Stimulated activated CD8-positive, alpha-beta memory T cell treated with anti-CD3 and anti-CD28 coated beads, Interleukin-7, amount 100 ng/mL, for 4 hours (primary cell): Measurements from ENCODE around the gene GNL2.
A peak's percentile ranks its signal among the peaks of the same experiment; 100 is the strongest.
"Not testable (repeated sequence)": the region's sequence is repeated elsewhere in the genome, so short reads cannot be mapped to it uniquely, and the experiment has no call there.

Experiments
- DNase-seq, 2 donors: peaks; one replicate each; pipeline ENCODE4 v3.0.0-alpha.2; 2020; ENCODE audit warnings: low read depth in 2 of 2

GNL2 gene

GRCh38 chr1:37559080-37559479 is 36.7 kb downstream of the GNL2 start:
- no peak for DNase-seq

DNA sequence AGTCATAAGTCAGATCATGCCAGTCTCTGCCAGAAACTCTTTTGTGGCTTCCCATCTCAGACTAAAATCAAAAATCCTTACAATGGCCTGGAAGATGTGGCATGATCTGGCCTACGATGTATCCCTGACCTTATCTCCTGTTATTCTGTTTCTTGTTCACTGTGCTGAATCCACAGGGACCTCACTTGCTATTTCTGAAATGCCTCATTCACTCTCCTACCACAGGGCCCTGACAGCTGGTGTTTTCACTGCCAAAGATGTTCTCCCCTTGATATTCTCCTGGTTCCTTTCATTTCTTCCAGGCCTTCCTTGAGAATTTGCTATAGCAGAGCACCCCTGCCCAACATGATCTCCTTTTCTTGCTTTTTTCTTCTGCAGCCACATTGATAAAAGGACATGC is 37.3 kb downstream of the GNL2 start:
- DNase-seq, result no peak

DNA sequence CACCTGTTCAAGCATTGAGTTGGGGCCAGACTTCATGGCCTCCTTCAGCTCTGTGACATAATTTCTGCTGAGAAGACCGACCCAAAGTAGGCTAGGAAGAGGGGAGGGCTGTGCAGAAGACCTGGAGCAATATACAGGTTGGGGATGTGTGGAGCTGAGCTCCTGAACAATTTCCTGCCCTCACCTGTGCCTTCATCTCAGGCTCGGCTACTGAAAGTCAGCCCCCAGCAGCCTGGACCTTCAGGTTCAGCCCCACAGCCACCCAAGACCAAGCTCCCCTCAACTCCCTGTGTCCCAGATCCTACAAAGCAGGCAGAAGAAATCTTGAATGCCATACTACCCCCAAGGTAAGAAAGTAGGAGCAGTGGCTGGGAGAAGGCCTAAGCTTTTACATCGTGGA is 38.3 kb downstream of the GNL2 start:
- no peak for DNase-seq

- peak in 1 of 2 donors; percentile 0 for DNase-seq
Observed at GRCh38 chr1:37556712-37557196, 39.0 kb downstream of the GNL2 start, which contains the start of gene DNALI1. TSS of gene DNALI1 (plus strand) at chr1:37556940. CDS start at chr1:37556995, 55 bp downstream.

DNA sequence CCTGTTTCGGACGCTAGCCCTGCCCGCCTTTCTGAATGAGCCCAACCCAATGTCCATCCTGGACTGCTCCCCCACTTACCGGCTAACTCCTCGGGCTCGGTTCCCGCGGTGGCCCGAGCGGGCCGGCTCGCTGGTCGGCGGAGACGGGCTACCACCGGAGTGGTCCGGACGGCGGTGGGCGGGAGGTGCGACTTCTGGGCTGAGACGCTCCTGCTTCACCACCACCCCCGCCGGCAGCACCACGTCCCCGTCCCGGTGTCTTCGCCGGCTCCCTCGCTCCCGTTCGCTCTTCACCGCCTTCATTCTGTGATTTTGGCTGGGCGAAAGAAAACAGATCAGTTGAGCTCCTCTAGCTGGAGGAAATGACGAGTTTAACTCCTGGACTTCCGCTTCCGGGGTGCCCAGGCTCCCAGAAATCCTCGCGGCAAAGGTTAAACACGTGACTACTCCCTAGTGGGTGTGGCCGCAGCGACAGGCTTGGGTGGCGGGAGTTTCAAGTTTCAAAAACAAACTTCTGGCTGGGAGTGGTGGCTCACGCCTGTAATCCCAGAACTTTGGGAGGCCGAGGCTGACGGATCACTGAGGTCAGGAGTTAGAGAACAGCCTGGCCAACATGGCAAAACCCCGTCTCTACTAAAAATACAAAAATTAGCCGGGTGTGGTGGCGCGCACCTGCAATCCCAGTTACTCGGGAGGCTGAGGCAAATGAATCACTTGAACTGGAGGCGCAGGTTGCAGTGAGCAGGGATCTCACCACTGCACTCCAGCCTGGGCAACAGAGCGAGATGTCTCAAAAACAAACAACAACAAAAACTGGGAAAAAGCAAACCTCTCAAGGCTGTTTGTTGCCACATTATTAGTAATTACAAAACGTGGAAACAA is 41.6 kb downstream of the GNL2 start, which contains the start of gene SNIP1:
Gene SNIP1, minus strand, starts transcription at position 367 of the 882 bp plus-strand sequence. Its CDS starts 64 bp downstream, at position 303.
- peak; percentile 84 to 93 for DNase-seq

GRCh38 chr1:37553598-37553926 is 42.2 kb downstream of the GNL2 start:
- DNase-seq, result no peak

GRCh38 chr1:37549341-37549740 is 46.4 kb downstream of the GNL2 start:
- DNase-seq, result no peak

DNA sequence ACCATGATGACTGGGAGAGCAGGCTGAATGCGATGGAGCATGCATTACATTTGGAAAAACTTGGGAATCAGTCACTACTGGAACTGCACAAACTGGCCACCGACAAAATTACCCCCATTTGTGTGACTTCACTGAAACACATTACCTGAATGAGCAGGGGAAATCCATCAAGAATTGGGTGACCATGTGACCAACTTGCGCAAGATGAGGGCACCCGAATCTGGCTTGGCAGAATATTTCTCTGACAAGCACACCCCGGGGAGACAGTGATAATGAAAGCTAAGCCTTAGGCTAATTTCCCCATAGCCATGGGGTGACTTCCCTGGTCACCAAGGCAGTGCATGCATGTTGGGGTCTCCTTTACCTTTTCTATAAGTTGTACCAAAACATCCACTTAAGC is 50.7 kb downstream of the GNL2 start:
- no peak for DNase-seq

GRCh38 chr1:37544530-37544929 is 51.2 kb downstream of the GNL2 start:
- DNase-seq, result no peak

GRCh38 chr1:37540036-37540785 is 55.5 kb downstream of the GNL2 start:
- no peak for DNase-seq

DNA sequence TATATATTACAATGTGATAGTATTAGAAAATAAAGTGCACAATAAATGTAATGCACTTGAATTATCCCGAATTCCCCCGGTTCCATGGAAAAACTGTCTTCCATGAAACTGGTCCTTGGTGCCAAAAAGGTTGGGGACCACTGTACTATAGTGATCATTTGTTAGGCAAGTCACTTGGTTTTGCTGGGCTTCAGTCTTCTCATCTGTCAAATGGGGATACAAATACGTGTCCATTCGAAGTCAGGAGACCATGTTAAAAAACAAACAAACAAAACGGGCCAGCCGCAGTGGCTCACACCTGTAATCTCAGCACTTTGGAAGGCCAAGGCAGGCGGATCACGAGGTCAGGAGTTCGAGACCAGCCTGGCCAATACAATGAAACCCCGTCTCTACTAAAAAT is 56.6 kb downstream of the GNL2 start:
- DNase-seq, result not testable (repeated sequence)

DNA sequence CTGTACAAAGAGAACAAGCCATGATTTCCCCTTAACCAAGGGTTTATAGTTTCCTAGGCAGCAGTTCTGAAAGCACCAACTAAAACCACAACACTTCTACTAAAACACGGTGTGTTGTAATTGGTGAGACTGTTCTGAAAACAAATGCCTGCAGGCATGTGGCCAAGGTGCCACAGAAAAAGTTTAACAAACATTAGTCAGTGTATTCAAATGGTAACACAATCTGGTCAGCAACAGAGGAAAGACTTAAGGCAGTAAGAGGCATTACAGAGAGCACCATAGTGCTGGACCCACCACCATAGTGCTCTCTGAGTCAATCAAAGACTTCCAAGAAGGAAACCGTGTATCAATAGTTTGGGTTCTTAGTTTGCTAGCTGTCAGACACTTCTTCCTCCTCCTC is 58.4 kb downstream of the GNL2 start:
- no peak for DNase-seq

GRCh38 chr1:37533317-37534093 is 62.2 kb downstream of the GNL2 start:
- DNase-seq, result no peak

GRCh38 chr1:37532418-37533156 is 63.1 kb downstream of the GNL2 start:
- DNase-seq, result not testable (repeated sequence)

DNA sequence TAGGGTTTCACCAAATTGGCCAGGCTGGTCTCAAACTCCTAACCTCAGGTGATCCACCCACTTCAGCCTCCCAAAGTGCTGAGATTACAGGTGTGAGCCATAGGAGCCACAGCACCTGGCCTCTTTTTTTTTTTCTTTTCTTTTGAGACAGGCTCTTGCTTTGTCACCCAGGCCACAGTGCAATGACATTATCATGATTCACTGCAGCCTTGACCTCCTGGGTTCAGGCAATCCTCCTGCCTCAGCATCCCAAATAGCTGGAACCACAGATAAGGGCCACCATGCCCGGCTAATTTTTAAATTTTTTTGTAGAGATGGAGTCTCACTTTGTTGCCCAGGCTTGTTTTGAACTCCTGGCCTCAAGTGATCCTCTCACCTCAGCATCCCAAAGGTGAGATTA is 65.8 kb downstream of the GNL2 start:
- not testable (repeated sequence) for DNase-seq

GRCh38 chr1:37519613-37520012 is 76.1 kb downstream of the GNL2 start:
- peak; percentile 13 for DNase-seq

DNA sequence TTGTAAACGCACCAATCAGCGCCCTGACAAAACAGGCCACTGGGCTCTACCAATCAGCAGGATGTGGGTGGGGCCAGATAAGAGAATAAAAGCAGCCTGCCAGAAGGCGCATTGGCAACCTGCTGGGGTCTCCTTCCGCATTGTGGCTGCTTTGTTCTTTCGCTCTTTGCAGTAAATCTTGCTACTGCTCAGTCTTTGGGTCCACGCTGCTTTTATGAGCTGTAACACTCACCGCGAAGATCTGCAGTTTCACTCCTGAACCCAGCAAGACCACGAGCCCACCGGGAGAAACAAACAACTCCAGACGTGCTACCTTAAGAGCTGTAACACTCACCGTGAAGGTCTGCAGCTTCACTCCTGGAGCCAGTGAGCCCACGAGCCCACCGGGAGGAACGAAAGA is 76.8 kb downstream of the GNL2 start:
- DNase-seq, result peak; percentile 35 to 39

DNA sequence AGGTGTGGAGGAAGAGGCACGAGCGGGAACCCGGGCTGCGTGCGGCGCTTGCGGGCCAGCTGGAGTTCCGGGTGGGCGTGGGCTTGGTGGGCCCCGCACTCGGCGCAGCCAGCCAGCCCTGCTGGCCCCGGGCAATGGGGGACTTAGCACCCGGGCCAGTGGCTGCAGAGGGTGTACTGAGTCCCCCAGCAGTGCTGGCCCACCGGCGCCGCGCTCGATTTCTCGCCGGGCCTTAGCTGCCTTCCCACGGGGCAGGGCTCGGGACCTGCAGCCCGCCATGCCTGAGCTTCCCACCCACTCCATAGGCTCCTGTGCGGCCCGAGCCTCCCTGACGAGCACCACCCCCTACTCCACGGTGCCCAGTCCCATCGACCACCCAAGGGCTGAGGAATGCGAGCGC is 77.5 kb downstream of the GNL2 start:
- DNase-seq, result not testable (repeated sequence)

DNA sequence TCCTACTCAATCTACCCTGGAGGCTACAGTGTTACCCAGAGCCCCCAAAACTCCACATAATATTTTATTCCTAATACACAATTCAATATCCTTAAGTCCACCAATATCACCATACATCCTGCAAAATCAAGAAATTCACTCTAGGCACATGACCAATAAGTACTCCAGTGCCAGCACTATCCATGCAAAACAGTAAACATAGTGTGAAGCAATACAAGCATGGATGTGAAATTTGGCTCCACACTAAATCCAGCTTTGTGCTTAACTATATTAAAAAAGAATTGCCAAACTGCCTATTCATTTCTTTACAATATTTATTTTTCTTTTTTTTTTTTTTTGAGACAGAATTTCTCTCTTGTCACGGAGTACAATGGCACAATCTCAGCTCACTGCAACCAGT is 78.2 kb downstream of the GNL2 start:
- no peak for DNase-seq
